GM10847 (cell line): ENCODE data around the gene FBXO10.

Experiments used
- POLR2A ChIP-seq: IDR thresholded peaks from 2 replicates; pipeline ENCODE4 v1.6.1; 2011; ENCODE audit not compliant: insufficient read length; ENCODE audit errors: extremely low read depth

The FBXO10 gene

GRCh38 chr9:37565661-37566618 is 10.2 kb downstream of the FBXO10 start:
- no peak for TF ChIP-seq POLR2A

- TF ChIP-seq POLR2A, result no peak
Measured at GRCh38 chr9:37564916-37565315, 11.3 kb downstream of the FBXO10 start.

- TF ChIP-seq POLR2A, result no peak
Measured at GRCh38 chr9:37563806-37564513, 12.2 kb downstream of the FBXO10 start.

DNA sequence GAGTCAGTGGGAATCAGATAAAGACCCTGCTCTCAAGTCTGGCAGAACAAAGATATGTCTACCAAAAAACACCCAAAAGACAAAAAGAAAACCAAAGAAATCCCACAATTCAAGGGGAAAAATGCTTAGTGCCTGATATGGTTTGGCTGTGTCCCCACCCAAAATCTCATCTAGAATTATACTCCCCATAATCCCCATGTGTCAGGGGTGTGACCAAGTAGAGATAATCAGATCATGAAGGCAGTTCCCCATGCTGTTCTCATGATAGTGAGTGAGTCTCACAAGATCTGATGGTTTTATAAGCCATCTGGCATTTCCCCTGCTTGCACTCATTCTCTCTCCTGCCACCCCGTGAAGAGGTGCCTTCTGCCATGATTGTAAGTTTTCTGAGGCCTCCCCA is 13.4 kb downstream of the FBXO10 start:
- TF ChIP-seq POLR2A, result no peak

DNA sequence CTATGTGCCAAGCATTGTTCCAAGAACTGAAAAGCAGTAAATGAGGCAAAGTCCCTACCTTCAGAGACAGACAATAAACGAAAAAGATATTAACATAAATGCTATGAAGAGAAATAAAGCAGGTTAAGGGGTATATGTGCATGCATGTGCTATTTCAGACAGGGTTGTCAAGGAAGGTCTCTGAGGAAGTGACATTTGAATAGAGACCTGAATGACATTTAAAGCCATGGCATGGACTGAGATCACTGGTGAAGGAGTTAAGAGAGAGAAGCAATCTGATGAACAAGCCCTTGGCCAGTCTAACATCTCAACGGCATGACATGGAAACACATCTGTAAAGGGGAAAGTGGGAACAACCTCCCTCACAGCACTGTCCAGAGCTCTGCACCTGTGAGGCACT is 14.5 kb downstream of the FBXO10 start:
- TF ChIP-seq POLR2A, result no peak

DNA sequence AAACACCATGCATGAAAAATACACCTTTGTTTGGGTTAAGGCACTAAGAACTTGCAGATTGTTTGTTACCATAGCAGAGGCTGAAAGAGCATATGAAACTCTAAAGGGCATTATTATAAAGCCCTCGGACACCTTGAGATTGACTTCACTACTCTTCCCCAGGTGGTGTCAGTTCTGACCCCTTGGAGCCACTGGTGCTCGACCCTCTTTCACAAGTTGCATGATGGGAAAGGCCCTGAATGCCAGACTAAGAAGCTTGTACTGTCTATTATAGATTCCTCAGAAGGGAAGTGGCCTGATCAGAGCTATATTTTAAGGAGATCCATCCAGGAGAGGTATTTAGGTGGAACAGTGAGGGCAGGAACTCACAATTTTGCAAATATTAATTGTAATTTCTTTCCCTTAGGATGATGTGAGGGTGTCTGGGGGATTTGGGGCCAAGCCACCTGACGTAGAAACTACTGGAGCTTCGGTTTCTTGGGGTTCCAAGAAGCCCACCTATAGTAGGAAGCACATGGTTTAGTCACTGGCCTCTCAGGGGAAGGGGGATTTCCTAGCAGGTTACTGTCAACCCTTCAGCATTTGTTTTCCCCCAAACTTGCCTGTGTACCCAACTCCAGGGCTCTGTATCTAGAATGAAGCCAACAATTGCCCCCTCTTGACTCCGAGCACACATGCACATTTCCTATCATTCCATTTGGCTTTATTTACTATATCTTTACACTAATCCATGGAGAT is 16.2 kb downstream of the FBXO10 start:
- no peak for TF ChIP-seq POLR2A

DNA sequence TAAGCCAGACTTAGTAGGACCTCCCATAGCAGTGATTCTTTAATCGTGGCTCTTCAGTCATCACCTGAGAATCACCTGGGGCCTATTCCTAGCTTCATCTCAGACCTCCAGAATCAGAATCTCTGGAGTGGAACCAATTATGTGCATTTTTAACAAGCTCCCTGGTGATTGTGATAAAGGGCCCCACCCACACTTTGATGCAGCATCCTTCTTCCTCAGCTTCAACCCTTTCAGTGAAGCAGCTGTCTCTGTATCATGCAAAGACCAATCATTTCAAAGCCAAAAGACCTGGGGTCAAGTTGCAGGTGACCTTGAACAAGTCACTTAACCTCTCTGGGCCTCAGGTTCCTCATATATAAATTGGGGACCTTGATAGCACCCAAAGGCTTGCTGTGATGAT is 17.1 kb downstream of the FBXO10 start:
- TF ChIP-seq POLR2A, result no peak

- TF ChIP-seq POLR2A, result no peak
Measured at GRCh38 chr9:37555786-37556185, 20.4 kb downstream of the FBXO10 start.

DNA sequence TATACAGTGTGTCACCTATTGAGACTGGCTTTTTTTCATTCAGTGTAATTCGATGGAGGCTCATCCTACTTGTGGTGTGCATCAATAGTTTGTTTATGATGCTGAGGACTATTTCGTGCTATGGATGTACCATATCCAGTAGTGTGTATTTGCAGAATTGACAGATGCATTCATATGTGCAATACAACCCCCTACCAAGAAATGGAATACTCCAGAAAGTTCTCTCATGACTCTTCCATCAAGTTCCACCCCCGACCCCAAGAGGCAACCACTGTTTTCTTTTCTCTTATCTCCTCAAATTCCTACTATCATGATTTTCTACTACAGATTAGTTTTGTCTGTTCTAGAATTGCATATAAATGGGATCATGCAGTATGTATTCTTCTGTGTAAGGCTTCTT is 21.9 kb downstream of the FBXO10 start:
- no peak for TF ChIP-seq POLR2A

- TF ChIP-seq POLR2A, result no peak
Measured at GRCh38 chr9:37551888-37552287, 24.3 kb downstream of the FBXO10 start.

- no peak for TF ChIP-seq POLR2A
Measured at GRCh38 chr9:37551468-37551867, 24.7 kb downstream of the FBXO10 start.

- no peak for TF ChIP-seq POLR2A
Measured at GRCh38 chr9:37550781-37551180, 25.4 kb downstream of the FBXO10 start.

GRCh38 chr9:37549527-37549926 is 26.7 kb downstream of the FBXO10 start:
- no peak for TF ChIP-seq POLR2A

- no peak for TF ChIP-seq POLR2A
Measured at GRCh38 chr9:37547328-37547878, 28.8 kb downstream of the FBXO10 start.

GRCh38 chr9:37543468-37543867 is 32.7 kb downstream of the FBXO10 start:
- no peak for TF ChIP-seq POLR2A
